Natural killer cell (primary cell): ENCODE measurements around the gene DPRX. TPM values are rescaled to one million over a fixed set of nuclear protein-coding genes. Genes with fewer than 3 reads are reported as not detected.

ENCODE experiments used
- ATAC-seq, 3 donors: fragments of 150-1000 bp in 2 of 3; fragments of 200-7000 bp in 1 of 3; cut with Tn5 transposase; 1 replicate in 1 of 3; 2 replicates in 2 of 3; pipeline ENCODE4 v1.10.0; 2021; ENCODE audit warnings: mild to moderate bottlenecking in 2 of 3, moderate library complexity in 2 of 3
- DNase-seq, 2 donors: peaks; one replicate each; pipeline versions ENCODE4 v3.0.0 to v3.0.0-alpha.2; 2013 to 2021; ENCODE audit warnings: mixed read lengths in 1 of 2
- H3K27ac ChIP-seq: one replicate; pipeline ENCODE4 v1.5.1; 2013; ENCODE audit warnings: mild to moderate bottlenecking, low read length
- H3K27me3 ChIP-seq: one replicate; pipeline ENCODE4 v1.6.1; 2013; ENCODE audit warnings: low read length; ENCODE audit not compliant: control insufficient read depth, insufficient read depth
- H3K36me3 ChIP-seq: one replicate; pipeline ENCODE4 v1.6.1; 2013; ENCODE audit warnings: low read length; ENCODE audit not compliant: control insufficient read depth, insufficient read depth
- H3K4me1 ChIP-seq: one replicate; pipeline ENCODE4 v1.6.1; 2013; ENCODE audit warnings: low read length; ENCODE audit not compliant: control insufficient read depth, insufficient read depth
- H3K4me3 ChIP-seq: one replicate; pipeline ENCODE4 v1.5.1; 2013; ENCODE audit warnings: low read length
- H3K9me3 ChIP-seq: one replicate; pipeline ENCODE4 v1.6.1; 2013; ENCODE audit warnings: low read length; ENCODE audit not compliant: control insufficient read depth, insufficient read depth
- H3K27ac Mint-ChIP-seq, 2 donors: one replicate each; pipeline ENCODE4 v1.8.0; 2022; ENCODE audit warnings: mild to moderate bottlenecking in 2 of 2, mixed read lengths in 2 of 2, moderate library complexity in 1 of 2
- H3K27me3 Mint-ChIP-seq, 2 donors: one replicate each; pipeline ENCODE4 v1.8.0; 2022; ENCODE audit warnings: low read depth in 2 of 2, mixed read lengths in 2 of 2
- H3K36me3 Mint-ChIP-seq: one replicate; pipeline ENCODE4 v1.8.0; 2022; ENCODE audit warnings: mixed read lengths
- H3K4me1 Mint-ChIP-seq, 2 donors: one replicate each; pipeline ENCODE4 v1.8.0; 2022; ENCODE audit warnings: mixed read lengths in 2 of 2
- H3K4me3 Mint-ChIP-seq: one replicate; pipeline ENCODE4 v1.8.0; 2022; ENCODE audit warnings: mild to moderate bottlenecking, moderate library complexity, mixed read lengths
- H3K9me3 Mint-ChIP-seq, 2 donors: one replicate each; pipeline ENCODE4 v1.8.0; 2022; ENCODE audit warnings: mixed read lengths in 2 of 2
- CTCF ChIP-seq: fragments of 200-600 bp; IDR thresholded peaks from one replicate; pipeline ENCODE4 v1.8.0; 2022; ENCODE audit warnings: antibody characterized with exemption
- WGBS: methylation state at CpG from one replicate; pipeline ENCODE4 v1.1.7; 2013; ENCODE audit warnings: missing lambda C conversion rate; ENCODE audit not compliant: insufficient coverage; 5-methylcytosine and 5-hydroxymethylcytosine counted together
- intact Hi-C: fragments of 100-400 bp; cut with micrococcal nuclease; formaldehyde crosslinking; loops from one replicate; pipeline ENCODE4 v1.14.2; 2022
- total RNA-seq, 4 donors: library from RNA; stranded (reverse); fragments of 120-200 nt in 1 of 4; gene quantifications; one replicate each; pipeline versions ENCODE4 v1.2.3 to v1.2.4, GENCODE V29; 2013 to 2022

The DPRX gene
- total RNA-seq: not detected
- not detected for total RNA-seq (2013)

- H3K4me3 ChIP-seq: no peak within 1 kb of the TSS
- 88% methylated on average over 14 of the region's 17 CpGs for WGBS
- Mint-ChIP-seq H3K36me3 (no peaks in the 10 kb centered on the region), H3K4me3 (no peak within 1 kb of the TSS), H3K27ac (no peak within 1 kb of the TSS), H3K27me3 (no peaks in the 10 kb centered on the region), H3K4me1 (no peaks in the 10 kb centered on the region), H3K9me3 (no peaks in the 10 kb centered on the region)
- TF ChIP-seq CTCF: no peak
- no peaks in the 10 kb centered on the region for H3K9me3 ChIP-seq
- no peak for DNase-seq
- no peaks in the 10 kb centered on the region for H3K36me3 ChIP-seq
- ATAC-seq: no peak
- H3K27me3 ChIP-seq: no peaks in the 10 kb centered on the region
- intact Hi-C loops: no loop called here
- no peaks in the 10 kb centered on the region for H3K4me1 ChIP-seq
- no peak within 1 kb of the TSS for H3K27ac ChIP-seq
Observed at GRCh38 chr19:53631949-53632407, at the start of gene DPRX. DPRX (plus strand) TSS chr19:53631999; CDS start chr19:53632107, 108 bp downstream.

- Mint-ChIP-seq H3K4me1 (no peaks in the 10 kb centered on the region), H3K36me3 (peaks cover 8% of the 10 kb centered on the region), H3K9me3 (peaks cover 4 to 14% of the 10 kb centered on the region in 2 donors), H3K27me3 (no peaks in the 10 kb centered on the region), H3K27ac (no peak overlapping the region), H3K4me3 (no peak overlapping the region)
- H3K27ac ChIP-seq: no peak overlapping the region
- H3K36me3 ChIP-seq: no peaks in the 10 kb centered on the region
- ATAC-seq: no peak
- no peaks in the 10 kb centered on the region for H3K4me1 ChIP-seq
- WGBS: 93% methylated on average over 2 of the region's 3 CpGs
- intact Hi-C loops: no loop called here
- no peak for TF ChIP-seq CTCF
- no peak overlapping the region for H3K4me3 ChIP-seq
- no peaks in the 10 kb centered on the region for H3K27me3 ChIP-seq
- peaks cover 28% of the 10 kb centered on the region for H3K9me3 ChIP-seq
- DNase-seq: no peak
Observed at GRCh38 chr19:53583181-53583580, 48.6 kb upstream of the DPRX start.

GRCh38 chr19:53586277-53586691, 45.5 kb upstream of the DPRX start:
- H3K27ac ChIP-seq: no peak overlapping the region
- no peaks in the 10 kb centered on the region for H3K4me1 ChIP-seq
- Mint-ChIP-seq H3K4me3 (no peak overlapping the region), H3K36me3 (no peaks in the 10 kb centered on the region), H3K4me1 (no peaks in the 10 kb centered on the region), H3K27ac (no peak overlapping the region), H3K27me3 (no peaks in the 10 kb centered on the region), H3K9me3 (peaks cover 0 to 4% of the 10 kb centered on the region in 2 donors)
- TF ChIP-seq CTCF: no peak
- no peaks in the 10 kb centered on the region for H3K27me3 ChIP-seq
- H3K36me3 ChIP-seq: no peaks in the 10 kb centered on the region
- WGBS: 95% methylated on average over 5 of the region's 6 CpGs
- ATAC-seq: no peak
- H3K9me3 ChIP-seq: peaks cover 15% of the 10 kb centered on the region
- intact Hi-C loops: no loop called here
- no peak for DNase-seq
- no peak overlapping the region for H3K4me3 ChIP-seq

GRCh38 chr19:53594811-53595509, 36.8 kb upstream of the DPRX start:
- H3K4me1 ChIP-seq: no peaks in the 10 kb centered on the region
- H3K9me3 ChIP-seq: no peaks in the 10 kb centered on the region
- ATAC-seq (no peak), DNase-seq (no peak)
- 93% methylated on average over 14 of the region's 14 CpGs for WGBS
- H3K4me3 ChIP-seq: no peak overlapping the region
- TF ChIP-seq CTCF: no peak
- intact Hi-C loops: no loop called here
- H3K27ac ChIP-seq: no peak overlapping the region
- Mint-ChIP-seq H3K4me3 (no peak overlapping the region), H3K27ac (no peak overlapping the region), H3K36me3 (no peaks in the 10 kb centered on the region), H3K4me1 (no peaks in the 10 kb centered on the region), H3K27me3 (no peaks in the 10 kb centered on the region), H3K9me3 (no peaks in the 10 kb centered on the region)
- no peaks in the 10 kb centered on the region for H3K36me3 ChIP-seq
- H3K27me3 ChIP-seq: no peaks in the 10 kb centered on the region
